ENCODE measurements around the gene CNTNAP5. TPM values are rescaled to one million over a fixed set of nuclear protein-coding genes. Genes with fewer than 3 reads are reported as not detected.

CNTNAP5 gene
- 1 to 10 TPM in 1 of 3 donors, not detected in 2; 3.3 TPM for total RNA-seq
- long read RNA-seq, donor 1, partial matches to known transcripts: 0 of 2 reads
- long read RNA-seq, donor 1, other reads (novel, unspliced or antisense): 2 of 2 reads
- long read RNA-seq, donor 2: 0 reads

DNA sequence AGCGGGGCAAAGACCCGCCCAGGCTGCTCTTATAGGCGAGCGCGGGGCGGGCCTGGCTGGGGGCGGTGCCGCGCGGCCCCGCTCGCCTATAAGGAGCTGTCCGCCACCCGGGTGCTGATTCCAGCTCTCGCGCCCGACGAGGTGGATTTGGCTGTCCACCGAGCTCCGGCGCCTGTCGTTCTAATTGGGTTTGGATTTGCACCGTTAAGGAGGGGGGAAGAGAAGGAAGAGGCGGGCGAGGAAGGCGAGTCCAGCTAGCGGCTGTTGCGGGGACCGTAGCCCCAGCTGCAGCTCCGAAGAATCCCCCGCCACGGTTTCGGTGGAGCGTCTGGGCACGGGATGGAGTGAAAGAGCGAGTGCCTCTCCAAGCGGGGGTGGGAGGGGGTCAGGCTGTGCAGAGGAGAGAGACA lies at the start of gene CNTNAP5:
Gene CNTNAP5 (plus strand): TSS at position 117 of the 410 bp plus-strand sequence. CDS start 364 bp downstream, outside the sequence.
- ATAC-seq: peak; percentile 58
- DNase-seq: peak in 2 of 3 donors; percentile 54
- Histone ChIP-seq H3K9me3 (no peaks in the 10 kb centered on the region), H3K36me3 (ENCODE audit: low read depth) (no peaks in the 10 kb centered on the region), H3K4me1 (ENCODE audit: low read depth) (no peaks in the 10 kb centered on the region), H3K4me3 (no peak within 1 kb of the TSS)
- intact Hi-C loops (cut with DNase I, micrococcal nuclease): no loop called here
- TF ChIP-seq, protein P1, sequence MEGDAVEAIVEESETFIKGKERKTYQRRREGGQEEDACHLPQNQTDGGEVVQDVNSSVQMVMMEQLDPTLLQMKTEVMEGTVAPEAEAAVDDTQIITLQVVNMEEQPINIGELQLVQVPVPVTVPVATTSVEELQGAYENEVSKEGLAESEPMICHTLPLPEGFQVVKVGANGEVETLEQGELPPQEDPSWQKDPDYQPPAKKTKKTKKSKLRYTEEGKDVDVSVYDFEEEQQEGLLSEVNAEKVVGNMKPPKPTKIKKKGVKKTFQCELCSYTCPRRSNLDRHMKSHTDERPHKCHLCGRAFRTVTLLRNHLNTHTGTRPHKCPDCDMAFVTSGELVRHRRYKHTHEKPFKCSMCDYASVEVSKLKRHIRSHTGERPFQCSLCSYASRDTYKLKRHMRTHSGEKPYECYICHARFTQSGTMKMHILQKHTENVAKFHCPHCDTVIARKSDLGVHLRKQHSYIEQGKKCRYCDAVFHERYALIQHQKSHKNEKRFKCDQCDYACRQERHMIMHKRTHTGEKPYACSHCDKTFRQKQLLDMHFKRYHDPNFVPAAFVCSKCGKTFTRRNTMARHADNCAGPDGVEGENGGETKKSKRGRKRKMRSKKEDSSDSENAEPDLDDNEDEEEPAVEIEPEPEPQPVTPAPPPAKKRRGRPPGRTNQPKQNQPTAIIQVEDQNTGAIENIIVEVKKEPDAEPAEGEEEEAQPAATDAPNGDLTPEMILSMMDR (IDR thresholded peaks at IDR 0.05): no peak

DNA sequence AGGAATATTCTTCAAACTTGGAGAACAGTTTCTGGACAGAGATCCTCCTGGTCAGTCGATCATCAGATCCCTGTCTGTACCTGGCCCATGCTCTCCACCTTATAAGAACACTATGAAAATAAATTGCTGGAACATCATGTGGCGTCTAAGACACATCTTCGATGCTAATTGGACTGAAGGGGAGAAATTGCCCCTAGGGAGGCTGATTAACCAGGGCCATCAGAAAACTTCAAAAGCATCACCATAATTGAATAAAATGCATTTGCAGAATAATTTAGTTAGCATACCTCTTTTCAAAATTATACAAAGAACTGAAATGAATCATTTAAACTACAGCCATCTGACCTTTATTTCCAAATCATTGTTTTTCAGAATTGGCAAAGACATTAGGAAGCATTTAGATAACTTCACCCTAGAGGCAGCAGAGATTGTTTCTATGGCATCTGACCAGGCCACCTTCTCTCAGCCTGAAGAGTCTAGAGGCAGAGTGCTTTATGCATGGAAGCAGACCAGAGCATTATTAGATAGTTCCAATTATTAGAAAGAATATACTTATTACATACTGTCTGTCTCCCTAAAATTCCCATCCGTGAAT lies 48.9 kb upstream of the CNTNAP5 start:
- intact Hi-C loops (cut with DNase I, micrococcal nuclease): no loop called here
- TF ChIP-seq, protein P1 (IDR thresholded peaks at IDR 0.05): no peak
- ATAC-seq (no peak), DNase-seq (no peak)
- H3K9me3 ChIP-seq: peaks cover 4% of the 10 kb centered on the region
- no peaks in the 10 kb centered on the region for H3K4me1 ChIP-seq (ENCODE audit: low read depth)
- H3K4me3 ChIP-seq: no peak overlapping the region
- no peaks in the 10 kb centered on the region for H3K36me3 ChIP-seq (ENCODE audit: low read depth)

DNA sequence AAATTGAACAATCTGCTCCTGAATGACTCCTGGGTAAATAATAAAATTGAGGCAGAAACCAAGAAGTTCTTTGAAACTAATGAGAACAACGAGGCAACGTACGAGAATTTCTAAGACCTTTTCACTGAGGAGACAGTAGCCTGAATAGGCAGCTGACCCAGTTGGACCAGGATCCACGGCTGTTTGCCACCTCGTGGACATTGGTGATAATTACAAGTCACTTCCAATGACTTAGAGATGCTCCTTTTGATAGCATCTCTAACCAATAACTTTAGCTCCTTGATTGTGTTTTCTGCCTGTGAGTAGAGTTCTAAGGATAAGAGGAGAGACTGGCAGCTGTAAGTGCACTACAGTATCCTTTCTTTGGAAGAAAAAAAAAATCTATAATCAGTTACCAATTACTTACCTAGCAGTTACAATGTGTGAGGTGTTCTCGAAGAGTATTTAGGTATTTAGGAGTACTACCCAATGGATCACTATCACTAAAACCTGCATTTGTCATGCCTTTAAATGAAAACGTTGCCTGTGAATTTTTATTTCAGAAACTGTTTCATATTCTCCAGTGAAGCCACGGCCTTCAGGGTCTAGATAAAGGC lies 31.3 kb upstream of the CNTNAP5 start:
- Histone ChIP-seq H3K9me3 (no peaks in the 10 kb centered on the region), H3K4me1 (ENCODE audit: low read depth) (no peaks in the 10 kb centered on the region), H3K4me3 (no peak overlapping the region), H3K36me3 (ENCODE audit: low read depth) (no peaks in the 10 kb centered on the region)
- DNase-seq: peak in 1 of 3 donors; percentile 37
- ATAC-seq: peak; percentile 34
- intact Hi-C loops (cut with DNase I, micrococcal nuclease): no loop called here
- TF ChIP-seq, protein P1 (IDR thresholded peaks at IDR 0.05): peak; percentile 5

DNA sequence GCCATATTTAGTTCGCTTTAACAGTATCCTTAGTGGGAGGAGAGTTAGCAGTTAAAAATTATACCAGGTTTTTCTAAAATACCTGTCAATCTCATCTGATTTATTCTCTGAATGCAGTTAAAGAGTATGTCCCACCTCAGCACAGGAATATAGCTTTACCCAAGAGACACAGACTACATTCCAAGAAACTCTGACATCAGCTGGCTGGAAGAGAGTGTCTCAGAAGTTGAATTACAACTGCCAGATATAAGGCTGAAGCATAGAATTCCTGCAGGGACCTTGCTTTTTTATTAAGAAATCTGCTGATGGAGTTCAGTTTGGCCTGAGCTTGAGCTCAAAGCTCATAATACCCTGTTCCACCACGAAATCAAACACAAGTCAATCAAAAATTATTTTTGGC lies 25.4 kb upstream of the CNTNAP5 start:
- DNase-seq (no peak), ATAC-seq (no peak)
- intact Hi-C loops (cut with DNase I, micrococcal nuclease): no loop called here
- Histone ChIP-seq H3K4me3 (no peak overlapping the region), H3K36me3 (ENCODE audit: low read depth) (no peaks in the 10 kb centered on the region), H3K9me3 (no peaks in the 10 kb centered on the region), H3K4me1 (ENCODE audit: low read depth) (no peaks in the 10 kb centered on the region)
- TF ChIP-seq, protein P1 (IDR thresholded peaks at IDR 0.05): no peak

DNA sequence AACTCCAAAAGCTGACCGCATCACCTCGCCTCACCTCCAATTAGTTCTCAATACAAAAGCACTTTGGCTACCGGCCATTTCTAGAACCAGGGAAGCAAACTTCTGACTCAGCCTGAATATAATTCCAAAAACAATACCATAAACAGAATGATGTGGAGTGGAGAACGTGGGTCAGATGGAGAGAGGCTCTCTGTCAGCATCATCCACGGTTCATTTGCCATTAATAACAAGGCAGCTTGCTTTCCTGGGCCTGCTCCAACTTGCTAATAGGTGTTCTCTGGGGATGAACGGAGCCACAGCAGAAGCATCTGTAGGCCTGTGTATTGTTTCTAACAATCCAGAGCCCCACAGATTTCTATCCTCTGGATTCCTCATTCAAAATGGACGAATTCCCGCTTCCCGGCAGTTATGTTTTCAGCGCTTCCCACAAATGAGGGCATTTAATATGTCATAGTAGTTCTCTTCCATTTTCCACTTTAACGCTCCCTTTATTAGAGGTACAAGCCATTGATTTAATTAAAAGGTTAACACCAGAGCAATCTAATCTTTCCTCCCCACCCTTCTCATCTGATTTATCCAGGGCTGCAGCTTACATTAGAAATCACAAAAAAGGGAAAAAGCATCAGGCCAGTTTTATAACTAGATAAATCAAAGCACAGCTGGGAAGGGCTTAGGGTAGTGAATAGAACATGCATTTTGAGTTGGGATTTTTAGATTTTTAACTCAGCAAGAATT lies 23.2 kb upstream of the CNTNAP5 start:
- TF ChIP-seq, protein P1 (IDR thresholded peaks at IDR 0.05): no peak
- DNase-seq (no peak), ATAC-seq (no peak)
- Histone ChIP-seq H3K36me3 (ENCODE audit: low read depth) (no peaks in the 10 kb centered on the region), H3K9me3 (no peaks in the 10 kb centered on the region), H3K4me3 (no peak overlapping the region), H3K4me1 (ENCODE audit: low read depth) (no peaks in the 10 kb centered on the region)
- intact Hi-C loops (cut with DNase I, micrococcal nuclease): no loop called here
